Measurements from ENCODE around the gene SNX18.

DNA sequence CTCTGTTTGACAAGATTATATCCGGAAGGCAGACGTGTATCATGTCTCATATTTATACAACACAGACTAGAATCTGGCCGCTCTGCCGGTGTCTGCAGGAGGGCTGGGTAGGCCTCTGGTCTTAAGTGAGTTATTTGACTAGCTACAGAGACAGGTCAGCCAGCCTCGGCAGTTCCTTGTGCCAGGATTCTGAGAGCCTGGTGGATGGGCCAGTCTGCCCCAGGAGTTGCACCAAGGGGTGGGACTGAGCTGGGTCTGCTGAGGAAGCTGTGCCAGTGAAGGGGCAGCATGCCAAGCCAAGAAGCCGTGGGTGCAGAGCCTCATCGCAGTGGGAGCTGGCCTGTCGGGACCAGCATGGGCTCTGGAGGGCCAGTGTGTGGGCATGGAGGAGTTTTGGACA is 7.1 kb downstream of the SNX18 start:
- TF ChIP-seq, protein P1, sequence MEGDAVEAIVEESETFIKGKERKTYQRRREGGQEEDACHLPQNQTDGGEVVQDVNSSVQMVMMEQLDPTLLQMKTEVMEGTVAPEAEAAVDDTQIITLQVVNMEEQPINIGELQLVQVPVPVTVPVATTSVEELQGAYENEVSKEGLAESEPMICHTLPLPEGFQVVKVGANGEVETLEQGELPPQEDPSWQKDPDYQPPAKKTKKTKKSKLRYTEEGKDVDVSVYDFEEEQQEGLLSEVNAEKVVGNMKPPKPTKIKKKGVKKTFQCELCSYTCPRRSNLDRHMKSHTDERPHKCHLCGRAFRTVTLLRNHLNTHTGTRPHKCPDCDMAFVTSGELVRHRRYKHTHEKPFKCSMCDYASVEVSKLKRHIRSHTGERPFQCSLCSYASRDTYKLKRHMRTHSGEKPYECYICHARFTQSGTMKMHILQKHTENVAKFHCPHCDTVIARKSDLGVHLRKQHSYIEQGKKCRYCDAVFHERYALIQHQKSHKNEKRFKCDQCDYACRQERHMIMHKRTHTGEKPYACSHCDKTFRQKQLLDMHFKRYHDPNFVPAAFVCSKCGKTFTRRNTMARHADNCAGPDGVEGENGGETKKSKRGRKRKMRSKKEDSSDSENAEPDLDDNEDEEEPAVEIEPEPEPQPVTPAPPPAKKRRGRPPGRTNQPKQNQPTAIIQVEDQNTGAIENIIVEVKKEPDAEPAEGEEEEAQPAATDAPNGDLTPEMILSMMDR (IDR thresholded peaks at IDR 0.05): no peak
- no peak for TF ChIP-seq POLR2A (IDR thresholded peaks at IDR 0.05)

All from vagina (tissue), 2 donors.